ENCODE data around the gene MBOAT1.

DNA sequence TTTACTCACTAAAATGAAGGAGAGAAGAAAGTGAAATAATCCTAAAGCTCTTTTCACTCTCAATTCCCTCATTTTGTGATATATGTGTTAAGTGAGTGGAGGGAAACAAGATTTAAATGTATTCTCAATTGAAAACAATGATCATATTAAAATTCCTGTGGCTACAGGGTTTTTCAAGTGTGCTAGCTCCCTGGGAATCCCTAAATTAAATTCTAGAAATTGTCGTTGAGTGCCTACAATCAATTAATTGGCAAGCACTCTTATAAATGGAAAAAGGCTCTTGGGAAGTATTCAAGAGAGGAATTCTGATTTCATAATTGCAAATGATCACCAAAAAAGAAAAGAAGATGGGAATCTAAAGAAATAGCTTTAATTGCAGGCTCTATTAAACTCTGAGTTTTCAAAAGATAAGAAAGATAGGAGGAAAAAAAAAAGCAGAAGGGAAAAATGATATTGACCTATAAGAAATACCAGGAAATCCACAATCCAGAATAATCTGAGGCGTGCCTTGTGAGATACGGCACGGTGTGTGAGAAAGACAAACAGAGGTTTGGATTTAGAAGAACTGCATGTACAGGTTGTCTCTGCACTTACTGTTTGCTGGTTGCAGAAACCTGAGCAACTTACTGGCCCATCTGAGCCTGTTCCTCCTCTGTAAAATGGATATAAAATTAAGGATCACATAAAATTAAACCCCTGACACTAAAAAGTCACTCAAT lies 18.3 kb upstream of the MBOAT1 start:
- TF ChIP-seq, protein P1, sequence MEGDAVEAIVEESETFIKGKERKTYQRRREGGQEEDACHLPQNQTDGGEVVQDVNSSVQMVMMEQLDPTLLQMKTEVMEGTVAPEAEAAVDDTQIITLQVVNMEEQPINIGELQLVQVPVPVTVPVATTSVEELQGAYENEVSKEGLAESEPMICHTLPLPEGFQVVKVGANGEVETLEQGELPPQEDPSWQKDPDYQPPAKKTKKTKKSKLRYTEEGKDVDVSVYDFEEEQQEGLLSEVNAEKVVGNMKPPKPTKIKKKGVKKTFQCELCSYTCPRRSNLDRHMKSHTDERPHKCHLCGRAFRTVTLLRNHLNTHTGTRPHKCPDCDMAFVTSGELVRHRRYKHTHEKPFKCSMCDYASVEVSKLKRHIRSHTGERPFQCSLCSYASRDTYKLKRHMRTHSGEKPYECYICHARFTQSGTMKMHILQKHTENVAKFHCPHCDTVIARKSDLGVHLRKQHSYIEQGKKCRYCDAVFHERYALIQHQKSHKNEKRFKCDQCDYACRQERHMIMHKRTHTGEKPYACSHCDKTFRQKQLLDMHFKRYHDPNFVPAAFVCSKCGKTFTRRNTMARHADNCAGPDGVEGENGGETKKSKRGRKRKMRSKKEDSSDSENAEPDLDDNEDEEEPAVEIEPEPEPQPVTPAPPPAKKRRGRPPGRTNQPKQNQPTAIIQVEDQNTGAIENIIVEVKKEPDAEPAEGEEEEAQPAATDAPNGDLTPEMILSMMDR (IDR thresholded peaks at IDR 0.05; ENCODE audit: poor library complexity), result no peak
- TF ChIP-seq EZH2 (IDR thresholded peaks at IDR 0.05; ENCODE audit: borderline replicate concordance) (no peak), EZH2phosphoT487 (IDR thresholded peaks at IDR 0.05; ENCODE audit: low read depth, severe bottlenecking, unreplicated experiment) (no peak)

All from hepatocyte (in vitro differentiated cells).